Colon (tissue), 2 donors: ENCODE measurements around the gene SPTBN4.
"Not testable (repeated sequence)": the region's sequence is repeated elsewhere in the genome, so short reads cannot be mapped to it uniquely, and the experiment has no call there.

Experiments
- FAIRE-seq: peaks from 2 replicates; lab custom pipeline; 2012; peaks lifted over from hg19 to GRCh38; lab: Jason Lieb, UNC
- donor health status: control.
- donor health status: control.

SPTBN4 gene

GRCh38 chr19:40441719-40442253 lies 25.0 kb upstream of the SPTBN4 start:
- no peak for FAIRE-seq

GRCh38 chr19:40442328-40443130 lies 24.3 kb upstream of the SPTBN4 start:
- no peak for FAIRE-seq

- no peak for FAIRE-seq
Measured at GRCh38 chr19:40443131-40443999, 23.4 kb upstream of the SPTBN4 start.

- no peak for FAIRE-seq
Measured at GRCh38 chr19:40444000-40444824, 22.6 kb upstream of the SPTBN4 start, which contains the start of gene SERTAD3. SERTAD3 (minus strand) TSS chr19:40444335; CDS start chr19:40442080, 2,255 bp downstream.

GRCh38 chr19:40444825-40445312 lies 21.9 kb upstream of the SPTBN4 start:
- no peak for FAIRE-seq

GRCh38 chr19:40445780-40446262 lies 21.0 kb upstream of the SPTBN4 start:
- no peak for FAIRE-seq

GRCh38 chr19:40446263-40446784 lies 20.5 kb upstream of the SPTBN4 start:
- FAIRE-seq = no peak

GRCh38 chr19:40449506-40449905 lies 17.3 kb upstream of the SPTBN4 start:
- FAIRE-seq = no peak

- no peak for FAIRE-seq
Measured at GRCh38 chr19:40450664-40451063, 16.1 kb upstream of the SPTBN4 start.

GRCh38 chr19:40452016-40452415 lies 14.8 kb upstream of the SPTBN4 start:
- FAIRE-seq = no peak

- FAIRE-seq = no peak
Measured at GRCh38 chr19:40453151-40453735, 13.6 kb upstream of the SPTBN4 start.

GRCh38 chr19:40453943-40454342 lies 12.9 kb upstream of the SPTBN4 start:
- FAIRE-seq = not testable (repeated sequence)

GRCh38 chr19:40457048-40457447 lies 9.8 kb upstream of the SPTBN4 start:
- FAIRE-seq = no peak

- FAIRE-seq = no peak
Measured at GRCh38 chr19:40457953-40458596, 8.7 kb upstream of the SPTBN4 start.

- FAIRE-seq = no peak
Measured at GRCh38 chr19:40458597-40458974, 8.2 kb upstream of the SPTBN4 start.

GRCh38 chr19:40460185-40460584 lies 6.6 kb upstream of the SPTBN4 start:
- no peak for FAIRE-seq

GRCh38 chr19:40461669-40462221 lies 5.1 kb upstream of the SPTBN4 start:
- FAIRE-seq = no peak

GRCh38 chr19:40463587-40464037 lies 3.2 kb upstream of the SPTBN4 start:
- not testable (repeated sequence) for FAIRE-seq

GRCh38 chr19:40464059-40465024 lies 2.5 kb upstream of the SPTBN4 start:
- no peak for FAIRE-seq
